ENCODE data around the gene TUFM. TPM values are rescaled to one million over a fixed set of nuclear protein-coding genes. Genes with fewer than 3 reads are reported as not detected.

The TUFM gene
- total RNA-seq, 4 donors from 2014 or later: 83.0 to 121 (median 107) TPM

- no peak overlapping the region for H3K27ac ChIP-seq
- DNase-seq (ENCODE audit: low spot score in 2 of 2): no peak
- no peak overlapping the region for H3K4me3 ChIP-seq
- H3K36me3 ChIP-seq: no peaks in the 10 kb centered on the region
- H3K27me3 ChIP-seq: no peaks in the 10 kb centered on the region
- 64% methylated on average over 8 of the region's 8 CpGs for WGBS
- no peak for TF ChIP-seq CTCF (IDR thresholded peaks at IDR 0.05)
- TF ChIP-seq POLR2A (IDR thresholded peaks at IDR 0.05): no peak
- no peak for TF ChIP-seq EP300 (IDR thresholded peaks at IDR 0.05)
- no peak for TF ChIP-seq POLR2AphosphoS5 (IDR thresholded peaks at IDR 0.05)
- no peaks in the 10 kb centered on the region for H3K9me3 ChIP-seq
- peaks cover 9% of the 10 kb centered on the region for H3K4me1 ChIP-seq
Observed at GRCh38 chr16:28858421-28858820, 12.3 kb upstream of the TUFM start.

GRCh38 chr16:28846933-28847273 lies 755 bp upstream of the TUFM start:
- no peak for DNase-seq (ENCODE audit: low spot score in 2 of 2)
- no peaks in the 10 kb centered on the region for H3K27me3 ChIP-seq
- 0% methylated on average over 3 of the region's 5 CpGs for WGBS

GRCh38 chr16:28845761-28846079 lies 428 bp downstream of the TUFM start:
- no peak for DNase-seq (ENCODE audit: low spot score in 2 of 2)
- TF ChIP-seq EP300 (IDR thresholded peaks at IDR 0.05) (no peak), POLR2AphosphoS5 (IDR thresholded peaks at IDR 0.05) (no peak), CTCF (IDR thresholded peaks at IDR 0.05) (no peak), POLR2A (IDR thresholded peaks at IDR 0.05) (no peak)
- H3K27me3 ChIP-seq: no peaks in the 10 kb centered on the region
- peak overlapping the region; percentile 76 for H3K4me3 ChIP-seq
- WGBS: 1% methylated on average over 15 of the region's 16 CpGs
- H3K9me3 ChIP-seq: no peaks in the 10 kb centered on the region
- H3K27ac ChIP-seq: peak overlapping the region; percentile 77
- peaks cover 19% of the 10 kb centered on the region for H3K4me1 ChIP-seq
- peaks cover 42% of the 10 kb centered on the region for H3K36me3 ChIP-seq

More at GRCh38 chr16:28846933-28847273, 755 bp upstream of the TUFM start:
- TF ChIP-seq CTCF (IDR thresholded peaks at IDR 0.05) (no peak), POLR2A (IDR thresholded peaks at IDR 0.05) (no peak), EP300 (IDR thresholded peaks at IDR 0.05) (no peak), POLR2AphosphoS5 (IDR thresholded peaks at IDR 0.05) (no peak)
- H3K9me3 ChIP-seq: no peaks in the 10 kb centered on the region
- H3K36me3 ChIP-seq: peaks cover 31% of the 10 kb centered on the region
- peak overlapping the region; percentile 53 for H3K27ac ChIP-seq
- H3K4me3 ChIP-seq: peak overlapping the region; percentile 76
- H3K4me1 ChIP-seq: peaks cover 19% of the 10 kb centered on the region

GRCh38 chr16:28845293-28845692 lies 855 bp downstream of the TUFM start:
- H3K27ac ChIP-seq: peak overlapping the region; percentile 77
- no peaks in the 10 kb centered on the region for H3K27me3 ChIP-seq
- no peak for DNase-seq (ENCODE audit: low spot score in 2 of 2)
- peaks cover 44% of the 10 kb centered on the region for H3K36me3 ChIP-seq
- H3K9me3 ChIP-seq: no peaks in the 10 kb centered on the region
- peak overlapping the region; percentile 76 for H3K4me3 ChIP-seq
- TF ChIP-seq POLR2A (IDR thresholded peaks at IDR 0.05): no peak
- no peak for TF ChIP-seq EP300 (IDR thresholded peaks at IDR 0.05)
- TF ChIP-seq POLR2AphosphoS5 (IDR thresholded peaks at IDR 0.05): no peak
- TF ChIP-seq CTCF (IDR thresholded peaks at IDR 0.05): no peak
- H3K4me1 ChIP-seq: peaks cover 19% of the 10 kb centered on the region
- WGBS: 50% methylated on average over 10 of the region's 10 CpGs

GRCh38 chr16:28844226-28844885 lies 1.8 kb downstream of the TUFM start:
- DNase-seq (ENCODE audit: low spot score in 2 of 2): no peak
- H3K27ac ChIP-seq: no peak overlapping the region
- no peaks in the 10 kb centered on the region for H3K9me3 ChIP-seq
- H3K27me3 ChIP-seq: no peaks in the 10 kb centered on the region
- no peak overlapping the region for H3K4me3 ChIP-seq
- H3K4me1 ChIP-seq: peaks cover 22% of the 10 kb centered on the region
- TF ChIP-seq EP300 (IDR thresholded peaks at IDR 0.05): no peak
- no peak for TF ChIP-seq POLR2AphosphoS5 (IDR thresholded peaks at IDR 0.05)
- no peak for TF ChIP-seq CTCF (IDR thresholded peaks at IDR 0.05)
- no peak for TF ChIP-seq POLR2A (IDR thresholded peaks at IDR 0.05)
- 84% methylated on average over 15 of the region's 19 CpGs for WGBS
- peaks cover 44% of the 10 kb centered on the region for H3K36me3 ChIP-seq

All from suprapubic skin (tissue), 4 donors.